Ovary (tissue), 3 donors: ENCODE data around the gene COX10.

ENCODE experiments used
- CTCF ChIP-seq, 3 donors: fragments of 450-650 bp in 2 of 3; fragments of 200-600 bp in 1 of 3; IDR thresholded peaks; one replicate each; pipeline versions ENCODE4 v1.5.1 to v1.8.0; 2016 to 2022; ENCODE audit warnings: antibody characterized with exemption in 3 of 3, mild to moderate bottlenecking in 1 of 3
- EP300 ChIP-seq: sonication (generic); formaldehyde crosslinking; IDR thresholded peaks from one replicate; pipeline ENCODE4 v1.6.1; 2017; ENCODE audit warnings: antibody characterized with exemption
- POLR2A ChIP-seq: fragments of 450-650 bp; IDR thresholded peaks from one replicate; pipeline ENCODE4 v1.6.1; 2017; ENCODE audit warnings: antibody characterized with exemption, mild to moderate bottlenecking, moderate library complexity
- donor health status: DM: no; HTN: no; CAD: no.

GRCh38 chr17:14143688-14144087 is 74.4 kb downstream of the COX10 start:
- TF ChIP-seq CTCF (IDR thresholded peaks at IDR 0.05) (no peak), EP300 (no peak), POLR2A (no peak)
